Brain microvascular endothelial cell (primary cell): ENCODE measurements around the gene KRT35.

Experiments used
- DNase-seq: peaks from one replicate; pipeline ENCODE4 v3.0.0-alpha.2; 2020
- H3K27ac ChIP-seq: fragments of 250-450 bp; sonication (Bioruptor Pico); 2 replicates; pipeline ENCODE4 v1.5.1; 2020; ENCODE audit warnings: mild to moderate bottlenecking, moderate library complexity
- H3K27me3 ChIP-seq: fragments of 250-450 bp; sonication (Bioruptor Pico); replicated peaks from 2 replicates; pipeline ENCODE4 v1.5.1; 2020; ENCODE audit warnings: mild to moderate bottlenecking
- H3K36me3 ChIP-seq: fragments of 250-450 bp; sonication (Bioruptor Pico); replicated peaks from 2 replicates; pipeline ENCODE4 v1.5.1; 2020; ENCODE audit warnings: mild to moderate bottlenecking
- H3K4me3 ChIP-seq: 2 replicates; pipeline ENCODE4 v1.5.1; 2011; ENCODE audit warnings: low read depth, mild to moderate bottlenecking, control low read depth, low read length, moderate library complexity
- in situ Hi-C: cut with HindIII; loops from 2 replicates; pipeline ENCODE4 v1.10.0; 2017; ENCODE audit warnings: low sequenced_read_pairs, low pct_ligation_motif_present
- TF ChIP-seq, protein P1 (sequence below): IDR thresholded peaks from 2 replicates; pipeline ENCODE4 v1.5.1; 2011; ENCODE audit warnings: low read depth, mild to moderate bottlenecking, moderate library complexity, low read length, control low read depth, inconsistent platforms; ENCODE audit errors: missing control alignments

Gene KRT35

GRCh38 chr17:41516147-41516829 lies 35.3 kb upstream of the KRT35 start:
- no peaks in the 10 kb centered on the region for H3K27me3 ChIP-seq
- in situ Hi-C loops, result no loop called here
- H3K27ac ChIP-seq, result no peak overlapping the region
- no peak overlapping the region for H3K4me3 ChIP-seq
- no peaks in the 10 kb centered on the region for H3K36me3 ChIP-seq
- TF ChIP-seq, protein P1, sequence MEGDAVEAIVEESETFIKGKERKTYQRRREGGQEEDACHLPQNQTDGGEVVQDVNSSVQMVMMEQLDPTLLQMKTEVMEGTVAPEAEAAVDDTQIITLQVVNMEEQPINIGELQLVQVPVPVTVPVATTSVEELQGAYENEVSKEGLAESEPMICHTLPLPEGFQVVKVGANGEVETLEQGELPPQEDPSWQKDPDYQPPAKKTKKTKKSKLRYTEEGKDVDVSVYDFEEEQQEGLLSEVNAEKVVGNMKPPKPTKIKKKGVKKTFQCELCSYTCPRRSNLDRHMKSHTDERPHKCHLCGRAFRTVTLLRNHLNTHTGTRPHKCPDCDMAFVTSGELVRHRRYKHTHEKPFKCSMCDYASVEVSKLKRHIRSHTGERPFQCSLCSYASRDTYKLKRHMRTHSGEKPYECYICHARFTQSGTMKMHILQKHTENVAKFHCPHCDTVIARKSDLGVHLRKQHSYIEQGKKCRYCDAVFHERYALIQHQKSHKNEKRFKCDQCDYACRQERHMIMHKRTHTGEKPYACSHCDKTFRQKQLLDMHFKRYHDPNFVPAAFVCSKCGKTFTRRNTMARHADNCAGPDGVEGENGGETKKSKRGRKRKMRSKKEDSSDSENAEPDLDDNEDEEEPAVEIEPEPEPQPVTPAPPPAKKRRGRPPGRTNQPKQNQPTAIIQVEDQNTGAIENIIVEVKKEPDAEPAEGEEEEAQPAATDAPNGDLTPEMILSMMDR, result no peak
- no peak for DNase-seq

- DNase-seq, result no peak
- in situ Hi-C loops, result no loop called here
- Histone ChIP-seq H3K4me3 (no peak overlapping the region), H3K27me3 (no peaks in the 10 kb centered on the region), H3K27ac (no peak overlapping the region), H3K36me3 (no peaks in the 10 kb centered on the region)
- TF ChIP-seq, protein P1, result no peak
Observed at GRCh38 chr17:41513168-41513547, 32.2 kb upstream of the KRT35 start.

- in situ Hi-C loops, result no loop called here
- no peak overlapping the region for H3K27ac ChIP-seq
- H3K4me3 ChIP-seq, result no peak overlapping the region
Observed at GRCh38 chr17:41512546-41513167, 31.7 kb upstream of the KRT35 start.

GRCh38 chr17:41511716-41512115 lies 30.8 kb upstream of the KRT35 start:
- Histone ChIP-seq H3K27me3 (no peaks in the 10 kb centered on the region), H3K27ac (no peak overlapping the region), H3K4me3 (no peak overlapping the region), H3K36me3 (no peaks in the 10 kb centered on the region)
- TF ChIP-seq, protein P1, result no peak
- in situ Hi-C loops, result no loop called here
- DNase-seq, result no peak

More at GRCh38 chr17:41512546-41513167, 31.7 kb upstream of the KRT35 start:
- Histone ChIP-seq H3K36me3 (no peaks in the 10 kb centered on the region), H3K27me3 (no peaks in the 10 kb centered on the region)
- TF ChIP-seq, protein P1, result no peak
- DNase-seq, result no peak

DNA sequence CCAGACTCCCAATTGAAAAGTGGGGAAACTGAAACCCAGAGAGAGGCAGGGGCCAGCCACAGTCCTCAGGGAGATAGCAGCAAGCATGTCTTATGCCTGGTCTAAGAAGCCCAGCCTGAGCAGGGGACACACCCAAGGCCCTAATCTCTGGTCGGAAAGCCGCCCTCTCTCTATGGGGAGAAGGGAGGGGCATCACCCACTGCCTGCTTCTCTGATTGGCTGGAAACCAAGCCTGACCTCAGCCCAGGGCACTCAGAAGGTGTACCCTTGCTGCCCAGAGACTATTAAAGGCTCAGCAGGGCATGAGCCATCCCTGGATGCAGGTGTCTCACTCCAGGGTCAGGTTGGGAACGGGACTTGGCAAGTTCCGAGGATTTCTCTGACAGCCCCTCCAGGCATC lies 30.2 kb upstream of the KRT35 start:
- Histone ChIP-seq H3K27me3 (no peaks in the 10 kb centered on the region), H3K4me3 (no peak overlapping the region), H3K36me3 (no peaks in the 10 kb centered on the region), H3K27ac (no peak overlapping the region)
- TF ChIP-seq, protein P1, result no peak
- DNase-seq, result no peak
- in situ Hi-C loops, result no loop called here
